ENCODE data around the gene TMEM39A. TPM values are rescaled to one million over a fixed set of nuclear protein-coding genes. Genes with fewer than 3 reads are reported as not detected.

The TMEM39A gene
- total RNA-seq, 2 experiments from 2014 or later: 54.1 to 58.0 TPM

DNA sequence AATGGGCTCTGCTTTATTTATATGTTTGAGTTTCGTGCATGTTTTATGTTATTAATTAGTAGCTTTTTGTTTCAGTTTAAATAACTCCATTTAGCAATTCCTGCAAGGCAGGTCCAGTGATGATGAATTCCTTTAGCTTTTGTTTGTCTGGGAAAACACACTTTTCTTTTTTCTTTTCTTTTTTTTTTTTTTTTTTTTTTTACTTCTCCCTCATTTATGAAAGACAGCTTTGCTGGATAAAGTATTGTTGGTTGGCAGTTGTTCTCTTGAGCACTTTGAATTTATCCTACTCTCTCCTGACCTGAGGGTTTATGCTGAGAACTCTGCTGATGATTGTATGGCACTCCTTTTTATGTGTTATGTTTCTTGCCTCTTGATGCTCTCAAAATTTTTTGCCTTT lies 35.7 kb downstream of the TMEM39A start:
- ChIA-PET POLR2A (no interaction called here), CTCF (no interaction called here)
- ATAC-seq (ENCODE audit: poor library complexity): no peak
- no peak overlapping the region for H3K4me3 ChIP-seq (ENCODE audit: low read length)
- peaks cover 2% of the 10 kb centered on the region for H3K4me1 Mint-ChIP-seq (ENCODE audit: low read depth)
- no peak overlapping the region for H3K27ac Mint-ChIP-seq
- peaks cover 31% of the 10 kb centered on the region for H3K36me3 ChIP-seq (ENCODE audit: insufficient read depth, low read length)
- no peak overlapping the region for H3K4me3 Mint-ChIP-seq
- H3K9me3 ChIP-seq (ENCODE audit: control insufficient read depth in 1 of 2, insufficient read depth in 1 of 2, low read length in 2 of 2): peaks cover 11 to 57% of the 10 kb centered on the region in 2 experiments
- TF ChIP-seq, protein P1, sequence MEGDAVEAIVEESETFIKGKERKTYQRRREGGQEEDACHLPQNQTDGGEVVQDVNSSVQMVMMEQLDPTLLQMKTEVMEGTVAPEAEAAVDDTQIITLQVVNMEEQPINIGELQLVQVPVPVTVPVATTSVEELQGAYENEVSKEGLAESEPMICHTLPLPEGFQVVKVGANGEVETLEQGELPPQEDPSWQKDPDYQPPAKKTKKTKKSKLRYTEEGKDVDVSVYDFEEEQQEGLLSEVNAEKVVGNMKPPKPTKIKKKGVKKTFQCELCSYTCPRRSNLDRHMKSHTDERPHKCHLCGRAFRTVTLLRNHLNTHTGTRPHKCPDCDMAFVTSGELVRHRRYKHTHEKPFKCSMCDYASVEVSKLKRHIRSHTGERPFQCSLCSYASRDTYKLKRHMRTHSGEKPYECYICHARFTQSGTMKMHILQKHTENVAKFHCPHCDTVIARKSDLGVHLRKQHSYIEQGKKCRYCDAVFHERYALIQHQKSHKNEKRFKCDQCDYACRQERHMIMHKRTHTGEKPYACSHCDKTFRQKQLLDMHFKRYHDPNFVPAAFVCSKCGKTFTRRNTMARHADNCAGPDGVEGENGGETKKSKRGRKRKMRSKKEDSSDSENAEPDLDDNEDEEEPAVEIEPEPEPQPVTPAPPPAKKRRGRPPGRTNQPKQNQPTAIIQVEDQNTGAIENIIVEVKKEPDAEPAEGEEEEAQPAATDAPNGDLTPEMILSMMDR (IDR thresholded peaks at IDR 0.05): no peak
- peaks cover 70% of the 10 kb centered on the region for H3K36me3 Mint-ChIP-seq (ENCODE audit: low read depth)
- no peaks in the 10 kb centered on the region for H3K4me1 ChIP-seq (ENCODE audit: insufficient read depth, low read length)
- DNase-seq: no peak
- H3K9me3 Mint-ChIP-seq: peaks cover 31% of the 10 kb centered on the region
- intact Hi-C loops (cut with DNase I, micrococcal nuclease): no loop called here
- H3K27me3 ChIP-seq (ENCODE audit: control insufficient read depth in 1 of 2, insufficient read depth in 2 of 2, low read length in 2 of 2): no peaks in the 10 kb centered on the region
- no peak overlapping the region for H3K27ac ChIP-seq (ENCODE audit: low read depth in 1 of 2, low read length in 2 of 2)
- no peaks in the 10 kb centered on the region for H3K27me3 Mint-ChIP-seq

DNA sequence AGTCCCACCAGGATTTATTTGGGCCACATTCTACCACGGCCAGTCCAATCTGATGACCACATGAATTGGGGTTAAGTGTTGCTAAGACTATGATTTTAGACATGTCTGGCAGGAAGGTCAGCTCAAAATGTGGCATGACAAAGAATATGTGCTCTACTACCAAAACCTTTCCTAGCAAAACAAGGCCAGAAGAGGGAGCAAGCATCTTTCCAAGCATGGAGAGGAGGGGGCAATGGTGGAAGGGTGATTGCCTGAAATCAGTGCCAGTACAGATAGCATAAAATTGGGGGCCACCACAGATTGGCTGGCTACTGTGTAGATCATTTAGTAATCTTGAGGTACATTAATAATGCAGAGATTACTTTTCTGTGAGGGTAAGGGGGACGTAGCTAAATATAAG lies 43.2 kb downstream of the TMEM39A start:
- peaks cover 4 to 6% of the 10 kb centered on the region in 2 experiments for H3K9me3 ChIP-seq (ENCODE audit: control insufficient read depth in 1 of 2, insufficient read depth in 1 of 2, low read length in 2 of 2)
- no peaks in the 10 kb centered on the region for H3K27me3 Mint-ChIP-seq
- no peak for ATAC-seq (ENCODE audit: poor library complexity)
- ChIA-PET POLR2A (no interaction called here), CTCF (no interaction called here)
- TF ChIP-seq, protein P1 (IDR thresholded peaks at IDR 0.05): no peak
- intact Hi-C loops (cut with DNase I, micrococcal nuclease): no loop called here
- no peak overlapping the region for H3K4me3 ChIP-seq (ENCODE audit: low read length)
- H3K4me1 ChIP-seq (ENCODE audit: insufficient read depth, low read length): no peaks in the 10 kb centered on the region
- H3K27ac Mint-ChIP-seq: no peak overlapping the region
- no peak overlapping the region for H3K4me3 Mint-ChIP-seq
- peaks cover 9% of the 10 kb centered on the region for H3K36me3 Mint-ChIP-seq (ENCODE audit: low read depth)
- H3K27me3 ChIP-seq (ENCODE audit: control insufficient read depth in 1 of 2, insufficient read depth in 2 of 2, low read length in 2 of 2): no peaks in the 10 kb centered on the region
- H3K27ac ChIP-seq (ENCODE audit: low read depth in 1 of 2, low read length in 2 of 2): no peak overlapping the region
- peaks cover 8% of the 10 kb centered on the region for H3K36me3 ChIP-seq (ENCODE audit: insufficient read depth, low read length)
- DNase-seq: no peak
- peaks cover 3% of the 10 kb centered on the region for H3K9me3 Mint-ChIP-seq
- H3K4me1 Mint-ChIP-seq (ENCODE audit: low read depth): peaks cover 17% of the 10 kb centered on the region

DNA sequence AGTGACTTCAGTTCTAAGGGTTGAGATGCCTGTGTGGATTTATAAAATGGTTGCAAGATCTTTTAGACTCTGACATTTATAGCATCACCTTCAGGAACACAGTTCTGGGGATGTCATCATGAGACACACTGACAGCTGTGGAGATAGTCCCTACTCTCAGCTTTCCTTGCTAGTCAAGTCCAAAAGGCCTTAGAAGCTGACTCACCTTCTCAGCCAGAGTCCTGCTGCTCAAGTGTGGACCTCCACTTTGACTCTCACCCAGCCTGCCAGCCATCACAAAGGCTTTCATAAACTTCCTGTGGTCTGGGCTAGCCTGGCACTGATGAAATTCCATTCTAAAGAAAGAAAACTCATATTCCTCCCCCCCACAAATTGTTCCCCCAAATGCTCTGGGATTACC lies 44.8 kb downstream of the TMEM39A start:
- ATAC-seq (ENCODE audit: poor library complexity) (no peak), DNase-seq (no peak)
- no peak overlapping the region for H3K27ac Mint-ChIP-seq
- H3K9me3 Mint-ChIP-seq: no peaks in the 10 kb centered on the region
- H3K4me1 Mint-ChIP-seq (ENCODE audit: low read depth): peaks cover 17% of the 10 kb centered on the region
- no peaks in the 10 kb centered on the region for H3K27me3 Mint-ChIP-seq
- no peaks in the 10 kb centered on the region for H3K27me3 ChIP-seq (ENCODE audit: control insufficient read depth in 1 of 2, insufficient read depth in 2 of 2, low read length in 2 of 2)
- intact Hi-C loops (cut with DNase I, micrococcal nuclease): no loop called here
- peaks cover 20% of the 10 kb centered on the region for H3K36me3 ChIP-seq (ENCODE audit: insufficient read depth, low read length)
- no peaks in the 10 kb centered on the region for H3K9me3 ChIP-seq (ENCODE audit: control insufficient read depth in 1 of 2, insufficient read depth in 1 of 2, low read length in 2 of 2)
- peaks cover 22% of the 10 kb centered on the region for H3K36me3 Mint-ChIP-seq (ENCODE audit: low read depth)
- no peaks in the 10 kb centered on the region for H3K4me1 ChIP-seq (ENCODE audit: insufficient read depth, low read length)
- CTCF ChIA-PET: no interaction called here
- H3K27ac ChIP-seq (ENCODE audit: low read depth in 1 of 2, low read length in 2 of 2): no peak overlapping the region
- POLR2A ChIA-PET: no interaction called here
- no peak overlapping the region for H3K4me3 ChIP-seq (ENCODE audit: low read length)
- H3K4me3 Mint-ChIP-seq: no peak overlapping the region
- TF ChIP-seq, protein P1 (IDR thresholded peaks at IDR 0.05): no peak
